Mammary epithelial cell (primary cell): ENCODE results near the gene SALL1.

Source experiments
- CTCF ChIP-seq, 2 donors: IDR thresholded peaks in 1 of 2; conservative IDR thresholded peaks in 1 of 2; 2 replicates each; pipeline ENCODE4 v1.5.1; 2011 to 2012; ENCODE audit warnings: inconsistent platforms in 2 of 2, low read length in 2 of 2, mild to moderate bottlenecking in 2 of 2, control low read depth in 1 of 2, low read depth in 1 of 2; ENCODE audit not compliant: insufficient read depth in 1 of 2; ENCODE audit errors: extremely low read depth in 1 of 2
- EZH2 ChIP-seq: IDR thresholded peaks from 2 replicates; pipeline ENCODE4 v1.6.1; 2012; ENCODE audit warnings: low read length, inconsistent platforms, borderline replicate concordance

GRCh38 chr16:51133688-51134087 lies 17.4 kb downstream of the SALL1 start:
- no peak for TF ChIP-seq CTCF (conservative IDR thresholded peaks at IDR 0.05 in 1 of 2, IDR thresholded peaks at IDR 0.05 in 1 of 2; ENCODE audit: extremely low read depth in 1 of 2, insufficient read depth in 1 of 2, low read depth in 1 of 2, low read length in 2 of 2)
- TF ChIP-seq EZH2: no peak
